Stomach (tissue), 9 donors: ENCODE results near the gene TMEM9B. TPM values are rescaled to one million over a fixed set of nuclear protein-coding genes. Genes with fewer than 3 reads are reported as not detected.
A peak's percentile ranks its signal among the peaks of the same experiment; 100 is the strongest.
"Not testable (repeated sequence)": the region's sequence is repeated elsewhere in the genome, so short reads cannot be mapped to it uniquely, and the experiment has no call there.

Experiments used
- DNase-seq, 2 donors: peaks; one replicate each; pipeline versions ENCODE4 v3.0.0 to v3.0.0-alpha.2; 2013 to 2019
- H3K27ac ChIP-seq, 5 donors: fragments of 200-600 bp in 4 of 5; sonication (generic) in 4 of 5; one replicate each; pipeline ENCODE4 v1.5.1; 2013 to 2019; ENCODE audit warnings: mild to moderate bottlenecking in 1 of 5, moderate library complexity in 1 of 5
- H3K27me3 ChIP-seq, 3 donors: fragments of 200-600 bp; sonication (generic); one replicate each; pipeline ENCODE4 v1.5.1; 2017 to 2019; ENCODE audit warnings: mixed run types in 1 of 3
- H3K36me3 ChIP-seq, 4 donors: fragments of 200-600 bp; sonication (generic); 1 replicate in 3 of 4; 2 replicates in 1 of 4; pipeline ENCODE4 v1.5.1; 2016 to 2019
- H3K4me1 ChIP-seq, 4 donors: fragments of 200-600 bp; sonication (generic); one replicate each; pipeline ENCODE4 v1.5.1; 2016 to 2019
- H3K4me3 ChIP-seq, 4 donors: fragments of 200-600 bp; sonication (generic) in 3 of 4; one replicate each; pipeline ENCODE4 v1.5.1; 2016 to 2019; ENCODE audit warnings: mild to moderate bottlenecking in 1 of 4
- H3K9me3 ChIP-seq, 4 donors: fragments of 200-600 bp; sonication (generic); one replicate each; pipeline ENCODE4 v1.5.1; 2016 to 2019
- EP300 ChIP-seq: sonication (generic); formaldehyde crosslinking; IDR thresholded peaks from one replicate; pipeline ENCODE4 v1.6.1; 2017; ENCODE audit warnings: antibody characterized with exemption
- POLR2A ChIP-seq, 4 donors: fragments of 450-650 bp; IDR thresholded peaks; one replicate each; pipeline ENCODE4 v1.6.1; 2016; ENCODE audit warnings: antibody characterized with exemption in 4 of 4, control low read depth in 2 of 4, mild to moderate bottlenecking in 1 of 4, moderate library complexity in 1 of 4
- POLR2AphosphoS5 ChIP-seq, 3 donors: sonication (generic); formaldehyde crosslinking; IDR thresholded peaks; one replicate each; pipeline ENCODE4 v1.6.1; 2016; ENCODE audit warnings: antibody characterized with exemption in 3 of 3
- WGBS, 5 donors: extraction: QIAGEN DNeasy Blood & Tissue Kit in 3 of 5; methylation state at CpG; one replicate each; pipeline versions ENCODE4 v1.1.5 to v1.1.7; 2013 to 2018; 5-methylcytosine and 5-hydroxymethylcytosine counted together
- intact Hi-C: fragments of 100-400 bp; cut with DNase I; formaldehyde crosslinking; loops from one replicate; pipeline ENCODE4 v1.15.1; 2023; ENCODE audit warnings: low total_unique reads
- polyA plus RNA-seq, 3 donors: library from polyadenylated mRNA; stranded (reverse); fragments of 200-250 nt; gene quantifications; one replicate each; pipeline ENCODE4 v1.2.3, GENCODE V29; 2013
- total RNA-seq, 5 donors: library from RNA; depleted of rRNA; stranded (reverse); fragments of >200 nt; gene quantifications; one replicate each; pipeline versions ENCODE4 v1.1.0 to v1.2.3, GENCODE V29; 2014 to 2016
- TF ChIP-seq, protein P1 (sequence below), 7 experiments: fragments of 450-650 bp in 4 of 7; fragments of 200-600 bp in 3 of 7; sonication (generic) in 3 of 7; IDR thresholded peaks; one replicate each; pipeline ENCODE4 v1.5.1; 2016 to 2019; ENCODE audit warnings: antibody characterized with exemption in 7 of 7, control low read depth in 2 of 7, mild to moderate bottlenecking in 1 of 7
- donor health status: healthy with polysubstance abuse.
- donor health status: Bipolar disorder and iron deficiency.
- donor health status: healthy.

TMEM9B gene
- total and polyA plus RNA-seq, 8 donors = 0.58 to 74.4 (median 30.9) TPM

DNA sequence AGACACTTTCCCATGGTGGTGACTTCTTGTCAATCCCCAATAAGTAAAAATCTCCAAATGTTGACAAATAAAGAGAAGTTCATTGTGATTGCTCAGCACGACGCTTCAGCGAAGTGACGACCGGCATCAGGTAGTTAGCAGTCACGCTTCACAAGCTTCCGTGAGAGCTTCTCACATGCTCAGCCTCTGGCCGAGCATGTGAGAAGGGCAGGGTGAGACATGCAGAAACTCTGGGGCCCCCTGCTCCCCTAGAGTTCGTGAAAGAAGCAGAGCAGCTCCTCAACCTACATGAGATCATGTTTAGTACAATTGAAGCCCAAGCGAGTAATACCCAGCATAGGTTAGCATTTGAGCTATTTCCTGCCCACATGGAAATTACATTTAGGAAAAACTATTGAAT is 27.1 kb downstream of the TMEM9B start:
- 85 to 93% (median 90%) methylated on average over 10 of the region's 10 CpGs for WGBS, 5 donors
- TF ChIP-seq POLR2AphosphoS5 (IDR thresholded peaks at IDR 0.05) (no peak), EP300 (no peak), POLR2A (IDR thresholded peaks at IDR 0.05) (no peak)
- TF ChIP-seq, protein P1, sequence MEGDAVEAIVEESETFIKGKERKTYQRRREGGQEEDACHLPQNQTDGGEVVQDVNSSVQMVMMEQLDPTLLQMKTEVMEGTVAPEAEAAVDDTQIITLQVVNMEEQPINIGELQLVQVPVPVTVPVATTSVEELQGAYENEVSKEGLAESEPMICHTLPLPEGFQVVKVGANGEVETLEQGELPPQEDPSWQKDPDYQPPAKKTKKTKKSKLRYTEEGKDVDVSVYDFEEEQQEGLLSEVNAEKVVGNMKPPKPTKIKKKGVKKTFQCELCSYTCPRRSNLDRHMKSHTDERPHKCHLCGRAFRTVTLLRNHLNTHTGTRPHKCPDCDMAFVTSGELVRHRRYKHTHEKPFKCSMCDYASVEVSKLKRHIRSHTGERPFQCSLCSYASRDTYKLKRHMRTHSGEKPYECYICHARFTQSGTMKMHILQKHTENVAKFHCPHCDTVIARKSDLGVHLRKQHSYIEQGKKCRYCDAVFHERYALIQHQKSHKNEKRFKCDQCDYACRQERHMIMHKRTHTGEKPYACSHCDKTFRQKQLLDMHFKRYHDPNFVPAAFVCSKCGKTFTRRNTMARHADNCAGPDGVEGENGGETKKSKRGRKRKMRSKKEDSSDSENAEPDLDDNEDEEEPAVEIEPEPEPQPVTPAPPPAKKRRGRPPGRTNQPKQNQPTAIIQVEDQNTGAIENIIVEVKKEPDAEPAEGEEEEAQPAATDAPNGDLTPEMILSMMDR (IDR thresholded peaks at IDR 0.05) = no peak
- no peaks in the 10 kb centered on the region for H3K9me3 ChIP-seq

DNA sequence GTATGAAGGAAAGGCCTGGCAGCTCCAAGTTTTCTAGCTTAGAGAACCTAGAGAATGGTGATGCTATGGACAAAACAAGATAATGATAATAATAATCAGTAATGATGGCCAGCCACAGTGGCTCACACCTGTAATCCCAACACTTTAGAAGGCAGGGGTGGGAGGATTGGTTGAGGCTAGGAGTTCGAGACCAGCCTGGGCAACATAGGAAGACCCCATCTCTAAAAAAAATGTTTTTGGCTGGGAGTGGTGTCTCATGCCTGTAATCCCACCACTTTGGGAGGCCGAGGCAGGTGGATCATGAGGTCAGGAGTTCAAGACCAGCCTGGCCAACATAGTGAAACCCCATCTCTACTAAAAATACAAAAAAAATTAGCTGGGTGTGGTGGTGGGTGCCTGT is 28.5 kb downstream of the TMEM9B start:
- DNase-seq, H3K27ac ChIP-seq, H3K9me3 ChIP-seq, intact Hi-C loops, H3K27me3 ChIP-seq, H3K36me3 ChIP-seq, H3K4me1 ChIP-seq, H3K4me3 ChIP-seq: not testable (repeated sequence)
- whole genome bisulfite sequencing, 5 donors = 77 to 95% (median 88%) methylated on average over 2 of the region's 2 CpGs

More for the DNA sequence above, 27.1 kb downstream of the TMEM9B start:
- DNase-seq = no peak
- H3K36me3 ChIP-seq = no peaks in the 10 kb centered on the region
- no peaks in the 10 kb centered on the region for H3K27me3 ChIP-seq
- intact Hi-C loops = no loop called here
- no peaks in the 10 kb centered on the region for H3K4me1 ChIP-seq
- H3K4me3 ChIP-seq = no peak overlapping the region
- no peak overlapping the region for H3K27ac ChIP-seq

DNA sequence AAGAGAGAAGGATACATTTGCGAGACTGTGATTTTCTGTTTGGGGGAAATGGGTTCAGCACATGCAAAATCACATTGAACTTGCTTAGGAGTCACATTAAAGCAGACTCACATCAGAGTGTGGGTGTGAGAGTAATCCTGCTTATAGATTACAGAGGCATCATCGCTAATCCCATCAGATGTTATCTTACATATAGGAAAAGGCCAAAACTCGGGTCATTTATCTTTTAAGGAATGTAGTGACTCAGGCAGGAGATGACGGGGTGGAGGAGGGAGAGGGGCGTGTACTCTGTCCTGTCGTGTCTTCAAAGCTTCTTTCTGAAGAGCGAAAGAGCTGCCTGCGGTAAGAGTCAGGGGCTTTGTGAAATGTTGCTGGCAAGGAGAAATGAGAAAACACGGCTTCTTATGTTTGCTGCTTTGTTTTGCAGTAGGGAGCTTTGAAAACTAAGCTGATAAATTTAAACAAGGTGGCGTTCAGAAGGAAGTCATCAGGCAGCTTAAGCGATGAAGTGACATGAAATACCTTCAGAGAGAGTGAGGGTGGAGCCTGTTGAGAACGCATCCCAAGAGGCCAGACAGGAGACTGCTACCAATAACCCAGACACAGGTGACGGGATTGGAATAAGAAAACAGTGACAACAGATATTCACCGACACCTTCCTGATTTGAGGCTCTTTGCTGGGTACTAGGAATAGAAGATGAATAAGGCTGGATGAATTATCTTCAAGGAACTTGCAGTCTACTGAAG is 29.3 kb downstream of the TMEM9B start:
- Histone ChIP-seq H3K36me3 (no peaks in the 10 kb centered on the region), H3K4me3 (no peak overlapping the region), H3K4me1 (no peaks in the 10 kb centered on the region), H3K27me3 (no peaks in the 10 kb centered on the region), H3K27ac (no peak overlapping the region), H3K9me3 (no peaks in the 10 kb centered on the region)
- WGBS, 5 donors = 45 to 54% (median 51%) methylated on average over 14 of the region's 14 CpGs
- DNase-seq = peak in 1 of 2 donors; percentile 47
- TF ChIP-seq POLR2A (IDR thresholded peaks at IDR 0.05) (no peak), POLR2AphosphoS5 (IDR thresholded peaks at IDR 0.05) (no peak), EP300 (no peak)
- TF ChIP-seq, protein P1 (IDR thresholded peaks at IDR 0.05) = no peak
- intact Hi-C loops = no loop called here

DNA sequence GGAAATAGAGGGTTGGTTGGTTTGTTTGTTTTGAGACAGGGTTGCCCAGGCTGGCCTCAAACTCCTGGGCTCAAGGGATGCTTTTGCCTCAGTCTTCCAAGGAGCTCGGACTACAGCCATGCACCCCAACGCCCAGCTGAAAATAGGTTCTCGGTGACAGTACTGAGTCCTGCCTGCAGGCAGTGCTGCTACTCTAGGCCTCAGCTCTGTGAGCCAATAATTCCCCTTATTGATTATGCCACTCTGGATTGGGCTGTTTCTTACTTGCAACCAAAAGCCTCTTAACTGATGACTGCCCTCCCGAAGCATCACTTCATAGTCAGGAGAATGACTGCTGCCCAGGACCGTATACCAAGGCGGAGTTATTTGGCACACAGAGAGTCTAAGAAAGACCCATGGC is 30.3 kb downstream of the TMEM9B start:
- H3K36me3 ChIP-seq = no peaks in the 10 kb centered on the region
- WGBS, 5 donors = 86 to 96% (median 94%) methylated on average over 6 of the region's 6 CpGs
- H3K9me3 ChIP-seq = no peaks in the 10 kb centered on the region
- TF ChIP-seq EP300 (no peak), POLR2A (IDR thresholded peaks at IDR 0.05) (no peak), POLR2AphosphoS5 (IDR thresholded peaks at IDR 0.05) (no peak)
- TF ChIP-seq, protein P1 (IDR thresholded peaks at IDR 0.05) = no peak
- H3K4me3 ChIP-seq = no peak overlapping the region
- no peaks in the 10 kb centered on the region for H3K27me3 ChIP-seq
- no peak for DNase-seq
- no peak overlapping the region for H3K27ac ChIP-seq
- no peaks in the 10 kb centered on the region for H3K4me1 ChIP-seq
- intact Hi-C loops = no loop called here

DNA sequence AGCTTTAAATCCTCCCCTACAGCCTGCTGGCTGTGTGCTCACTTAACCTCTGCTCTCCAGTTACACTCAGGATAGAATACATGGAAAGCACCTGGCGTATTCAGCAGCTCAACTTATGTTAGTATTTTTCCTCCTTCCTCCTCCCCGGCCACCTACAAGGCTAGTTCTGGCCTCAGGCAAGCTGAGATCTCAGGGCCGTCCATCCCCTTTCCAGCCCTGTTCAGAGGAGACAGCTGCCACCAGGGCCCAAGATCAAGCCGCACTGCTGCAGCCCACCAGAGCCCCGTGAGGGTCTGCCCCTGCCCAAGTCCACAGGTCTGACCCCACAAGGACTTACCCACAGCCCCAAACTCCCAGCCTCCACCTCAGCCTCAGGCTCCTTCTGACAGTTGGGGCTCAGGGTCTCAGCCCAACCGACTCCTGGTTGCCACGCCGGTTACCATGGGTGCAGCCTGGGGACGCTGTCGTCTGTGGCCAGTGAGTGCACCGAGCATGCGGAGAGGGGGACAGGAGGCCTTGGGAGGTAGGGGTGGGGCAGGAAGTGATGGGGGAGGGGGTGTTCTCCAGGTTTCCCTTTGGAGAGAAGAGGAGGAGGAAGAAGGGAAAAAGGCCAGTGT is 31.6 kb downstream of the TMEM9B start, which contains the start of gene C11orf16:
Gene C11orf16, minus strand, starts transcription at position 384 of the 617 bp plus-strand sequence. CDS start 639 bp downstream, outside the sequence.
- intact Hi-C loops = no loop called here
- H3K9me3 ChIP-seq = no peaks in the 10 kb centered on the region
- H3K27ac ChIP-seq = no peak within 1 kb of the TSS
- H3K4me1 ChIP-seq = no peaks in the 10 kb centered on the region
- WGBS, 5 donors = 63 to 74% (median 71%) methylated on average over 9 to 12 of the region's 12 CpGs
- DNase-seq = peak in 1 of 2 donors; percentile 34
- H3K36me3 ChIP-seq = no peaks in the 10 kb centered on the region
- TF ChIP-seq, protein P1 (IDR thresholded peaks at IDR 0.05) = no peak
- no peak for TF ChIP-seq POLR2A (IDR thresholded peaks at IDR 0.05)
- no peak for TF ChIP-seq POLR2AphosphoS5 (IDR thresholded peaks at IDR 0.05)
- TF ChIP-seq EP300 = no peak
- H3K4me3 ChIP-seq = no peak within 1 kb of the TSS
- no peaks in the 10 kb centered on the region for H3K27me3 ChIP-seq
